Spleen (tissue), 7 donors: Measurements from ENCODE around the gene LAMB1.

ENCODE experiments used
- POLR2A ChIP-seq, 3 donors: fragments of 450-650 bp; IDR thresholded peaks; one replicate each; pipeline ENCODE4 v1.5.1; 2017; ENCODE audit warnings: antibody characterized with exemption in 3 of 3, mild to moderate bottlenecking in 1 of 3
- POLR2AphosphoS5 ChIP-seq, 3 donors: sonication (generic); formaldehyde crosslinking; IDR thresholded peaks; one replicate each; pipeline ENCODE4 v1.5.1; 2017; ENCODE audit warnings: antibody characterized with exemption in 3 of 3
- TF ChIP-seq, protein P1 (sequence below), 11 experiments: fragments of 200-600 bp in 7 of 11; fragments of 450-650 bp in 4 of 11; sonication (generic) in 4 of 11; IDR thresholded peaks in 8 of 11; conservative IDR thresholded peaks in 3 of 11; 1 replicate in 7 of 11; 2 replicates in 4 of 11; pipeline versions ENCODE4 v1.4.0 to v1.8.0; 2016 to 2021; ENCODE audit warnings: antibody characterized with exemption in 11 of 11, inconsistent platforms in 4 of 11, mild to moderate bottlenecking in 1 of 11
- donor health status: DM: no; HTN: no; CAD: no; lungs with moderate emphysema.
- donor health status: DM: no; HTN: no; CAD: no.
- donor health status: DM: no; HTN: no; CAD: no.

- TF ChIP-seq POLR2A (IDR thresholded peaks at IDR 0.05) (no peak), POLR2AphosphoS5 (IDR thresholded peaks at IDR 0.05) (no peak)
- TF ChIP-seq, protein P1, sequence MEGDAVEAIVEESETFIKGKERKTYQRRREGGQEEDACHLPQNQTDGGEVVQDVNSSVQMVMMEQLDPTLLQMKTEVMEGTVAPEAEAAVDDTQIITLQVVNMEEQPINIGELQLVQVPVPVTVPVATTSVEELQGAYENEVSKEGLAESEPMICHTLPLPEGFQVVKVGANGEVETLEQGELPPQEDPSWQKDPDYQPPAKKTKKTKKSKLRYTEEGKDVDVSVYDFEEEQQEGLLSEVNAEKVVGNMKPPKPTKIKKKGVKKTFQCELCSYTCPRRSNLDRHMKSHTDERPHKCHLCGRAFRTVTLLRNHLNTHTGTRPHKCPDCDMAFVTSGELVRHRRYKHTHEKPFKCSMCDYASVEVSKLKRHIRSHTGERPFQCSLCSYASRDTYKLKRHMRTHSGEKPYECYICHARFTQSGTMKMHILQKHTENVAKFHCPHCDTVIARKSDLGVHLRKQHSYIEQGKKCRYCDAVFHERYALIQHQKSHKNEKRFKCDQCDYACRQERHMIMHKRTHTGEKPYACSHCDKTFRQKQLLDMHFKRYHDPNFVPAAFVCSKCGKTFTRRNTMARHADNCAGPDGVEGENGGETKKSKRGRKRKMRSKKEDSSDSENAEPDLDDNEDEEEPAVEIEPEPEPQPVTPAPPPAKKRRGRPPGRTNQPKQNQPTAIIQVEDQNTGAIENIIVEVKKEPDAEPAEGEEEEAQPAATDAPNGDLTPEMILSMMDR (IDR thresholded peaks at IDR 0.05 in 8 of 11, conservative IDR thresholded peaks at IDR 0.05 in 3 of 11): no peak
Observed at GRCh38 chr7:107980171-107980570, 22.8 kb downstream of the LAMB1 start.
